HG02840 (cell line): ENCODE results near the gene FOXJ1.

Source experiments
- ATAC-seq: cut with Tn5 transposase; IDR thresholded peaks from one replicate; pipeline ENCODE4 v1.9.1; 2021; ENCODE audit warnings: mild to moderate bottlenecking, moderate library complexity, moderate number of reproducible peaks; ENCODE audit not compliant: unreplicated experiment, low FRiP score

The FOXJ1 gene

DNA sequence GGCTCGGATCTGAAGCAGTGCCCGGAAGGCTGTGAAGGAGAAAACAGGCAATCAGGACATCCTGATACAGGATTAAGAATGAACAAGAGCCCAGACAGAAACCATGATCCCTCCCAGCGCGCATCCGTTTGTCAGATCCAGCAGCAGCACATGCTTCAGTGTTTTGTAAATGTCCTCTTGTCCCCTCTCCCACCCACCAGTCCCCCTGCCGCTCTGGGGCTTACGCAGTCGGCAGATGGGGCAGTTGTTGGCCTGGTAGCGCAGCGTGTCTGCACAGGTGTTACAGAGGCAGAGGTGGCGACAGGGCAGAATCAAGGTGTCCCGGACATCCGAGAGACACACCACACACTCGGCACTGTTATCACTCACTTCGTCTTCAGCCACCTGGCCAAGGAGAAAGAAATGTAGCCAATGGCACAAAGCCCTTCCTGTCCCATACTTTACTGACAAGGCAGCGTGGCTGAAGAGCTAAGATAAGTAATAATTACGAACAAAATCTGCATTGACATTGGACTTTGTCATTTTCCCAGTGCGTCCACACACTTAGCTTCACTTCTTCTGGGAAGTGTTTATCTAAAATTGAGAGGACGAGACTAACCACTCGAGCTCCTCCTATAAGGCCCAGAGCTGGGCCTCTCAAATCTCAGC is 20.7 kb upstream of the FOXJ1 start:
- ATAC-seq = no peak

DNA sequence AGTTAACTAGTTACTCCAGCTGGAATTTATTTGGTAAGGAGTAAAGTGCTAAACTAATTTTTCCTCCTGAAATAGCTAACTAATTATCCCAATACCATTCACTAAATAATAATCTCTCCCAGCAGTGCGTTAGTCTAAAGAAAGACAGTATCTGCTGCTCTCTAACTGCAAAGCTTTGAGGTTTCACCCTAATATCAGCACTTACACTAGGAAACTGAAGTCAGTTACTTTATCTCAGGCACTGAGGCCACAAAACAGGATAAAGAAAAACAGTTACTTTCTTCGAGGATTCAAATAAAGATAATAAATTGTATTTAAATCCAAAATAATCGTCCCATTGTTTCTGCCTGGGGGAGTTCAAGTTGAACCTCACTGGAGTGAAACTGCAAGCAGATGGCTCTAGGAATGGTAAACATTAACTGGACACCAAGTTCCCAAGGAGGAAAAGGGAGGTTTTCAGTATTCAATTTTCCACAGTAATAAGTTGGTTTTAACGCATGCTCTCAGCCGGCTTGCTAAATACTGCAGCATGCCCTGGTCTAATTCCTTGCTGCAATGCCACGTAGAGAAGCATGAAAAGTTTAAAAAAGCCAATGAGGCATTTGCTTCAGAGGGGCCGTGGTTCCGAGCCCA is 20.0 kb upstream of the FOXJ1 start:
- ATAC-seq = no peak

DNA sequence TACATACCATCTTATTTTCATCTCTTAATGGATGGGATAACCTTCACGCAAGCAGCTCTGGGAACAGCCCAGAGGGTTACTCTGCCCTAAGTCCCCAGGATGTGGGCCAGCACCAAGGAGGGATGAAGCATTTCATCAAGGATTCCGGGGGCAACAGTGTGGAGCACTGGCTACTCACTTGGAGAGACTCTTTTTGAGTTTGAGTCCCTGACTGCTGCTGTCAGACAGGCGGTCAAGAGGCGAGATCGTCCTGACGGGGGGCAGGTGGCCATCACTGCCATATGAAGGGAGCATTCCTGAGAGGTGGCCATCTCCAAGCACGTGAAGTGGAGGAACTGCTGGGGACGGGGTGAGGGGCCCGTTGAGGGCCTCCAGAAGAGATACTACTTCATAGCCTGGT is 18.1 kb upstream of the FOXJ1 start:
- no peak for ATAC-seq

DNA sequence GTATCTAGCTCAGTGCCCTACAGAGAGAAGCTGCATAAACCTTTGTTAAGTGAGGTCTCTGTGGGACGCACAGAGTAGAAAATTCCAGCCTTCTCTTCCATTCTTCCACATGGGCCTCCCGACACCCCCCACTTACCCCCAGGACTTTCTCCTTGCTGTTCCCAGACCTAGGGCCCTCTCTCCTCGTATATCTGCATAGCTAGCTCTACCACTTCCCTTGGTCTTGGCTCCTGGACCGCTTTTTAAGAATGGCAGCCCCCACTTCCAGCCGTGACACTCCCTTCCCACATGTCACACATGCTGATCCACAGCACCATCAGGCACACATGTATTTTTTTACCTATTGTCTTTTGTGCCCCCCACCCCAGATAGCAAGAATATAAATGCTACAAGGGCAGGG is 16.7 kb upstream of the FOXJ1 start:
- no peak for ATAC-seq

DNA sequence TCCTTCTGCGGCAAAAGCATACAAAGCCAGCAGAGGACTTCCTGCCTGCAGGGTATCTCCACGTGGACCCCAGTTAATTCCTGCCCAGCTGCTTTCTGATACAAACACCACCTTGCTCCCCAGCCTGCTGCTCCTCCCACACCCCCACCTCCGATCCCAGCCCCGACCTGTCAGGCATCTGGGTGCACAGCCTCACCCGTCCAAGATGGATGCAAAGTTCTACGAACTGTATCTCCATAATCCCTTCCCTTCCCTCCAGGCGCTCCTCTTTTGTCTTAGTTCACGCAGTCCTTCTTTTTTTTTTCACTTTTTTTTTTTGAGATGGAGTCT is 15.6 kb upstream of the FOXJ1 start:
- no peak for ATAC-seq

DNA sequence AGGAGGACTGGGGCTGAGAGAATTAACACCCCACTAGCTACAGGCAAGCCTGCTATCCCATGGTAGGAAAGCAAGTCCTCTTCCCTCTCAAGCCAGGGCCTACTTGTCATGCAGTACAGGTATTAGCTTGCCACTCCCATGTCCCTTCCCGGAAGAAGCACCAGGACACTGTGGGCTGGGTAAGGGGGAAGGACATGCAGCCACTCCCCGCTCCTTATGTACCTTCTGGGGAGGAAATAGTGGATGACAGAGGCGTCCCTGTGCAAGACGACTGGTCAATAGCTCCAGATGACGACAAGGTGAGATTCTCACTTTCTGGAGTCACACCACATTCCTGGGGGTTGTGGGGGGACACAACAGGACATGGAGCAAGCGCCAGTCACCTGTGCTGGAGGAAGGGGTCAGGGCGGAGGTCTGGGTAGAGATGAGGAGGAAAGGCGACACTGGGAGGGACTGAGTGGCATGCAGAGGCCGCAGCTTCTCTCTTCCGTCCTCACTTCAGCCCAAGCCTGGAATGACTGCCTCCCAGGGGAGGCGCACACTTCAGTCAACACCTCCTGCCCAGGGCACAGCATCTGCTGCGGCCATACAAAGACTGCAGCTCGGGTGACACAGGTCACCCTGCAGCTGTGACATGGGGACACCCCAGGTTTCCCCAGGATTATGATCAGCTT is 15.1 kb upstream of the FOXJ1 start:
- no peak for ATAC-seq

DNA sequence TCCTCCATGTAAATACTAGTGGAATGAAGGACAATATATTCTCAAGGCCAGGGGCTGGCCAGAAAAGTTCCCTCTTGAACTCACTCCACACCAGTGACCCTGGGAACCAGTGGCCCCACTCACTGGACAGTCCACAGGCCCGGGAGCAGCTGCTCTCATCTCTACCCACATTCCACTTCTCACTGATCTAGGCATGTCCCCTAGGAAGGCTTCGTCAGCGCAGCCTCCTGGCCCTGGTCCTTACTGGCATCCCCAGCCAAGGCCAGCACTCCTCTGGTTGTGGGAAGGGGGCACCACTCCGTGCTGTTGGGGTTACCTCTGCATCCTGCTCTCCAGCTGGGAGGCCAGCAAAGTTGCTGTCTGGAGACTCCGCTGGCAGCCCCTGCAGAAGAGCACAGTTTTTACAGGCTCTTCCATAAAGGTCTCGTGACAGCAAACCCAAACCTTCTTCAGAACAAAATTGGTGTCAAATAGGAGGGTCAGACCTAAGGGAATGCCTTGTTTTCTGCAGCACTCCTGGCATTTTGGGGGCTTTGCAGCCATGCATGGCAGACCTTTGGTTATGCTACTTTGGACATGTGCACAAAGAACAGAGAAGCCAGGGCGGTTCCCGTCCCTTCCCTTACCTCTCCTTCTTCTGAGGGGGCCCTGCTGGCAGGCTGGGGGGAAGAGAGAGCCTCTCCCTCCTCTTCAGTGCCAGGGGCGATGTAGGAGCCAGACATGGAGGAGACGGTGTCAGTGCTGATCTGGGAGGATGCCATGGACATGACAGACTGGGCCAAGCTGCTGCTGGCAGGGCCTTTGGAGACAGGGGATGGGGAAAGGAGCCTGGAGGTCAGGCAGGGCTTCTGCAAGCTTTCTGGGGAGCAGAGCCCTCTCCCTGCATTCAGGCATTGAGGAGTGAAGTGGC is 14.1 kb upstream of the FOXJ1 start:
- ATAC-seq = no peak

DNA sequence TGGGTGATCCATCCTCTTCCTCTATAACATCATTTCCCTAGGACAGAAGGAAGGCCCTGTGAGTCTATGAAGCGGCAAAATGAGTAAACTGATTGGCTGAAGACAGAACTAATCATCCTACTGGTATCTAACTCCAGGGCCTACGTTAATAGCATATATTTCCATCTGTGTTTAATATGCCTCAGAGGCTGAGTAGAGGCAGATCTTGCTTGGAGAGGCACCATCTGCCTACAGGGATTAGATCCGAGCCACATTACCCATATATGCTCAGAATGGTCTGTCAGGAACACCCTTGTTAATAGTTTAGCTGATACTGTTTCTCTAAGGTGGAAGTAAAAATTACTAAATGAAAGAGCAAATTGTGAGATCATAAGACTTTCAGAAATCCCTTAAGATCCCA is 13.2 kb upstream of the FOXJ1 start:
- ATAC-seq = no peak

DNA sequence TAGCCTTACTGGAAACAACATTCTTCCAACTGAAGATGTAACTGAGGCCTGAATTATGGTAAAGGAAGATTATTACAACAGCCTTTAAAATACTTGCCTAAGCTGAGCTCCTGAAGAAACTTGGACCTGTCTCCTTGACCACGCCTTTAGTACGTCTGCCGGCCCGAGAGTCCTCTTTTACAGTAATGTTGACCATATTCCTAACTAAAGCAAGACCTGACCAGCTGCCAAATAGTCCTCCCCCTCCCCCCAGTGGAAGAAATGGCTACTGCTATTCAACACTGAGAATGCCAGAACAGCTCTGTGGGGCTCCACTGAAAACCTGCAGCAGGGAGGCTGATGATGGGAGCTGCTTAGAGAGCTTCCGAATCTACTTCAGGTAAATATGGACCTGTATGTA is 12.6 kb upstream of the FOXJ1 start:
- no peak for ATAC-seq

DNA sequence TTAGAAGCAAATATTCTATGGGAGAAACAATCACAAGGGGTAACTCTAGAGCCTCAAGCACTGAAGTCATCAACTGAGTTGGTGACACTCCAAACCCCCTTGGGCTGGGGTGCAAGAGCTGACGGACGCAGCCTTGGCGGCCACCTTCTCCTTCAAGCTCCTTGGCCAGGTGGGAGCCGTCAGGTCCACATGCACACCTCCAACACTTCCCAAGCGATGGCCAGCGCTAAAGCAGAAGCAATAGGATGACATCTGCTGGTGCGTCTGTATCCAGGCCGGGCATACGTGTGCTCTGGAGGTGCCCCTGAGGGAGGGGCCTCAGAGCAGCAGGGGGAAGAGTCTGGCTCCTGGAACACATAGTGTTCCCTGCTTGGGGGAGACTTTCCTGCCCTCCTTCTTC is 12.2 kb upstream of the FOXJ1 start:
- ATAC-seq = no peak

DNA sequence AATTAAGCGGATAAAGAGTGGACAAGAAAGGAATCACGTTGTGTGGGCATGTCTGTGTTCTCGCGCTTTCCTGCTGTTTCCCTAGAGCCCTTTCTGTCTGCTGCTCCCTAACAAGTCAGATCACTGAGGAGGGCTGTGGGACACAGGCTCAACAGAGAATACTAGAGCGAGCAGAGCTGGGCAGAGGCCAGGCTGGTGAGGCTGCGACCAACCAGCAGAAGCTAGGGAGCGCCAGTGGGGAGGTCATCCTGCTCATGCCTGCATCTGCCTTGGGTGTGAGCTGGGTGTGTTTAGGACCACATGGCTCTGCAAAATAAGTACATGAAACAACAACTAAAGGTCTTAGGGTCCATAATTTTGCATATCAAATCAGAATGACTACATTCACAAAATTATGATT is 11.5 kb upstream of the FOXJ1 start:
- ATAC-seq = no peak

DNA sequence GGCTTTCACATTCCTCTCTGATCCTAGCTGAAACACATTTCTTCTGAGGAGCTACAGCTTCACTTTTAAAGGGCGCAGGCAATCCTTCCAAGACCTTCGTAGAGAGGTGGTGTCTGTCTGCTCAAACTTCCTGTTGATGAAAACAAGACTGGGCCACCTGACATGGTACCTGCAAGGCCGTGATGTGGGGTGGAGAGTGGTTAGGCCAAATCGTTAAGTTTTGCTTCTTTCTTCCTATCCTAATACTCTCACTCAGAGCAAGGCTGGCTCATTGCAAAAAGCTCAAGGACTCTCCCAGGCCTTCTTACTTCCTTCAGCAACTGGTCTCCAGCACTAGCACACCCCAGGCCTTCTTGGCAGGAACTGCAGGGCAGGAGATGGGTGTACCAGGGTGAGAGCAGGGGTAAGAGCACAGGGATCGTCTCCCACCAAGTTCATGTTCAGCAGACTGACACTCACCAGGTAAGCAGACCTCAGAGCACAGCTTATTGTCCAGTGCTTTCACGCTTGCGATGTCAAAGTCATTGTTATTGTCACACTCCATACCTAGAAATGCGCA is 10.9 kb upstream of the FOXJ1 start:
- no peak for ATAC-seq

DNA sequence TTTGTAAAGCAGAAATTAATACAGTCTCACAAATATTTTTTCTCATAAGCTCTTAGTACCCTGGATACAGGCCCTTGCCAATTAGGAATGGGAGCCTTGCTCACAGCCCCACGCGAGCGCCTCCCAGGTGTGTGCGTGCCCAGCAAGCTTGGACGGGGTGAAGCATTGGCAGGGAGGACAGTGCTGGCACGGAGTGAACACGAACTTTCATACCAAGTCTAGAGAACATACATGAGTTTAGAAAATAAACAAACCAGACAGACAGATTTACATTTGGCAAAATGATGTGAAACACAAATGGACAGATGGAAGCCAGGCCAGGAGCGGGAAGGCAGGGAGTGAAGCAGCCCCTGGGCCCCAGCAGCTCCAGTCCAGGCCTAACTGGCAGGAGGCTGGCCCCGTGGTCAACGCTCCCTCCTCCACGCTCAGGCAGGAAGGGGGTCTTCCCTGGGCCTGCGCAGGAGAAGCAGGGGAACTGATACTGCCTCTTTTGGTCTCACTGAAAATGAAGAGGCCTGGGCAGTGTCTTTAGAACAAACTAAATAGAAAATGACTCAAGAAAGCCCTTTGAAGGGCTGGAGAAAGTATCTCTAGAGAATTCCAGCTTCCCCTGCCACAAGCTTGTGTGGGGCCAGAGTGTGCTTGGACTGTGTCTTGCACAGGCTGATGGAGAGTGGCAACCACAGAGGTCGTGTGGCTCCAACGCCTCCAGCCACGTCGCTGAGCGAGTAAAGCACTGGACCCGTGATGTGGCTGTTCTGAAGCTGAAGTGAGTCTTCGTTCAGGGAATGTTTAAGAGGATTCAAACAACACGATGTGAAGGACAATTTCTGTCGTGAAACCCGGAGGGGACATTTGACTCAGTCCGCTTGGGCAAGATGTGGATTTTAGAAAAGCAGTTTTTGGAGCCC is 9.9 kb upstream of the FOXJ1 start:
- ATAC-seq = no peak

DNA sequence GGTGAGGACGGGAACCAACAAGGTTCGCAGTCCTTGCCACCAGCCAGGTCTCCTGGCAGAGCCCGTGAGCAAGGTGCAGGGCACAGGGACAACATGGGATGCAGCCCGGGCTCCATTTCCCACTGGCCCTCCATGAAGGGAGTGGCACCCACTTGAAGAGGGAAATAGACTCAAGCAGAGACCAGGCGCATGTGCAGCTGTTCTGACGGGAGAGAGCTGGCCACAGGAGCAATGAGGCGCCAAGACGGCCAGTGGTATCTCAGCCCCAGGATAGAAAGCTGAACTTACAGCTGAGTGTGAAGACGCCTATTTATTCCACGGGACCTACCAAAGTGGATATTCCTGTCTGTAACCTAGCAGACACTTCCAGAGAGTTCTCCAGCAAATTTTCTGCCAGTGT is 8.2 kb upstream of the FOXJ1 start:
- no peak for ATAC-seq

DNA sequence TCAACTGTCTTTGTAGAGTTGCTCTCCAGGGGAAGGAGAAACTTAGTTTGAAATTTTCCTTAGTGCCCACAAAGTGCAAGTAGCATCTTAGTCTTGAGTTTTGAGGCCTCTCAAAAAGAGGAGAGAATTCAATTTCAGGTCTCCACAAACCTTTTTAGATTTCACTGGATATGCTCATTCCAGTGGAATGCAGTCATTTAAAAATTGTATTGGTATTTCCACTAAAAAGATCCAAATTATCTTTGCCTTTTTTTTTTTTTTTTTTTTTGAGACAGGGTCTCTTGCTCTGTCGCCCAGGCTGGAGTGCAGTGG is 6.9 kb upstream of the FOXJ1 start:
- no peak for ATAC-seq

DNA sequence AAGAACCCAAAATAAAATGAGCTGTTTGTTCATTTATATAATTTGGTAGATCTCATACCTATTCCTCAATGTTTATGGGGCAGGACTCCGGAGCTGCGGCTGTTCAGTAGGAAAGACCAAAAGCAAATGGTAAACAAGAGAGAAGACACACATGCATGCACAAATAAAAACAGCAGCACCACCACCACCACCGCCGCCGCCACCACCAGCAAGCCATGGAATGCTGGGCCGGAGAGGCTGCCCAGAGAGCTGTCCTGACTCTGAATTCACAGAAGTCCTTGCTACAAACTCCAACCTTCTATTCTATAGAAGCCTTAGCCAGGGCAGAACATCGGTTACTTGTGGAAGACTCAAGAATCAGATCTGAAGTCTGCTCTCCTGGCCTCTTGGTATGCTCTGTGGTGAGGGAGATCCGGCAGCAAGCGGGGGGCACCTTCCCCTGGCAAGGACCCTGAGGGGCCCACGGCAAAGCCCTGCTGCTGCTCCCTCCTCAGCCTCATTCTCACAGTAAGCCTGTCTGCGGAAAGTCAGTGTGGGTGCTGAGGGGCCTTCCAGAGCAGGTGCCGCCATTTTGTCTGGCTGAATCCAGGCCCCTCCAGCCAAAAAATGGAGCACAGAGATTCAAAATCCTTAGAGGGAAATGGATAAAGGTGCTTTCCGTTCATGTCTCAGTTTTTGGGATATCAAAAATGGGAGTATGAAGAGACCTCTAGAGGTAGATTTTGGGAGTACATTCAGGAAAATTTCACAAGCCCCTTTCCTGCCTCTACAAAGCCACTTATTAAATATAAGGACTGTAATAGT is 6.4 kb upstream of the FOXJ1 start:
- no peak for ATAC-seq

DNA sequence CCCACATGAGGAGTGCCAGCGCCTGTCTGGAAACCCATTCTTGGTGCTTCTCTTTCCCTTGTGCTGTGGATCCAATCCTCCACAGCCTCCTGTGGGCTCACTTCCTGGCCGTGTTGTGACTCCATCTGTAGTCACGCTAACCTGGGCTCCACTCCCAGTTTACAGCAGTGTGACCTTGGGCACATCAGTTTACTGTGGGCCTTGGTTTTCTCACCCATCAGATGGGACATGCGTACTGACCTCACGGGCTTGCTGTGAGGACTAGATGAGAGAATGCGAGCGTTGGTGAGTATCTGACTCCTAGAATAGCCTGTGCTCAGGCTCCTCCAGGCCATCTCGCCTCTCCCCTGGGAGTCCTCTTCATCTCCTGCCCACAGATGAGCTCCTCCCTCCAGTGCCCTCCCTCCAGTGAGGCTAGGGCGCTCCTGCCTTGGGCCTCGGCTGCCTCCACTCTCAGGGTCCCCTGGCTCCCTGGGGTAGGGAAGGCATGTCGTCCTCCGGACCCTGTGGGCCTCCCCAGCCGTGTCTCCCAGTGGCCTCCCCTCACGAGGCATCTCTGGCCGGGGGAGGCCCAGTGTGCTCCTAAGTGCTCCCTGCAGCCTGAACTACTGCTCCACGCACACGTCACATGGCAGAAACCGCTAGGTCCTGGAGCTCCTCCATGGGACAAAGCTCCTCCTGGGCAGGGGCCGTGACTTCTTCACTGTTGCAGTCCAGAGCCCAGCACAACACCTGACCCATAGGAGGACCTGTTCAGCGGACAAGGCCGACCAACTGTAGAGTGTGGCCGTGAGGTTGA is 5.2 kb upstream of the FOXJ1 start:
- ATAC-seq = no peak

DNA sequence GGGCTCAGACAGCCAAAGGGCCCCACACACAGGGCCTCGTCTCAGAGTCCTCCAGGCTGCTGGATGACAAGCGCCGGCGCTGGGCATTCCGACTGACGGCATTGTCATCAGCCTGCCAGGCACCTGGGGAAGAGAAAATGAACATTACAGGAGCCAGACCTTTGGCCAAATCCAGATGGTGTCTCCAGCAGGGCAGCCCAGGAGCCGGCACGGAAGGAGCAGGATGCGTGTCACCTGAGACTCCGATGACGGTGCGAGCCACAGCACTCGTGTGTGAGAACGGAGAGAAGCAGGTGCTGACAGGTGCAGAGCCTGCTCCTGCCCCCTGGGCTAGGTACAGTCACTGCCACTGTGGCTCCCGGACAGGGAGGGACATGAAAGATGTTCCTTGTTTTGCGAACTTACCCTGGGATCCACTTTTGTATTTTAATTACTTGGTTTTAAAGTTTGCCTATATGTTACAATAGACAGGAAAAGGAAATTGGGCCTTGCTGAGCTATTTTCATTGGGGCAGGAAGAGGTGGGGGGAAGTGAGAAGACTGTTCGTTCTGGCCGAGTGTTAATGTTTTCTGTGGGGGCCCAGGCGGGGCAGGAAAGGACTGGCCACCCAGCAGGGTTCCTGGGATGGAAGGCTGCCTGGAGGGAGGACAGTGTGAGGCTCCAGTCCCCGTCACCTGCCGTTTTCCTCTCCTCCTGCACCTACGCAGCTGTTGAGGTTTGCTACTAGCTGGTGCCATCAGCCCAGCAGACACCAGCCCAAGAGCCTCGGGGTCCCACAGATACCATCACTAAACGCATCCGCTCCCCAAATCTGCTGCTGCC is 4.4 kb upstream of the FOXJ1 start:
- ATAC-seq = no peak
